Breast epithelium (tissue), 4 donors: Measurements from ENCODE around the gene ULBP1. TPM values are rescaled to one million over a fixed set of nuclear protein-coding genes. Genes with fewer than 3 reads are reported as not detected.
"Not testable (repeated sequence)": the region's sequence is repeated elsewhere in the genome, so short reads cannot be mapped to it uniquely, and the experiment has no call there.

Experiments used
- DNase-seq, 2 donors: peaks; one replicate each; pipeline ENCODE4 v3.0.0-alpha.2; 2019; ENCODE audit warnings: low spot score in 2 of 2
- H3K27ac ChIP-seq, 2 donors: fragments of 200-600 bp; sonication (generic) in 1 of 2; one replicate each; pipeline ENCODE4 v1.5.1; 2016 to 2019; ENCODE audit warnings: mild to moderate bottlenecking in 1 of 2
- H3K27me3 ChIP-seq, 2 donors: fragments of 200-600 bp; sonication (generic) in 1 of 2; one replicate each; pipeline versions ENCODE4 v1.5.1 to v1.6.0; 2017 to 2019; ENCODE audit warnings: control low read depth in 1 of 2, mild to moderate bottlenecking in 1 of 2
- H3K36me3 ChIP-seq: fragments of 200-600 bp; one replicate; pipeline ENCODE4 v1.5.1; 2019
- H3K4me1 ChIP-seq, 2 donors: fragments of 200-600 bp; sonication (generic); one replicate each; pipeline ENCODE4 v1.5.1; 2016 to 2019; ENCODE audit warnings: control low read depth in 1 of 2
- H3K4me3 ChIP-seq, 3 donors: fragments of 200-600 bp; sonication (generic); 1 replicate in 2 of 3; 2 replicates in 1 of 3; pipeline ENCODE4 v1.5.1; 2016 to 2019; ENCODE audit warnings: mild to moderate bottlenecking in 3 of 3, moderate library complexity in 2 of 3
- H3K9me3 ChIP-seq, 2 donors: fragments of 200-600 bp; sonication (generic) in 1 of 2; one replicate each; pipeline ENCODE4 v1.5.1; 2016 to 2019; ENCODE audit warnings: control low read depth in 1 of 2
- POLR2A ChIP-seq: fragments of 450-650 bp; IDR thresholded peaks from one replicate; pipeline ENCODE4 v1.6.1; 2016; ENCODE audit warnings: antibody characterized with exemption, mild to moderate bottlenecking, moderate library complexity
- POLR2AphosphoS5 ChIP-seq, 3 donors: sonication (generic); formaldehyde crosslinking; IDR thresholded peaks; one replicate each; pipeline ENCODE4 v1.6.1; 2017; ENCODE audit warnings: antibody characterized with exemption in 3 of 3
- intact Hi-C: fragments of 100-400 bp; cut with DNase I; formaldehyde crosslinking; loops from one replicate; pipeline ENCODE4 v1.15.1; 2023; ENCODE audit warnings: low total_unique reads
- total RNA-seq, 3 donors: library from RNA; depleted of rRNA; stranded (reverse); fragments of >200 nt; gene quantifications; one replicate each; pipeline ENCODE4 v1.1.0, GENCODE V29; 2016
- TF ChIP-seq, protein P1 (sequence below), 3 donors: fragments of 450-650 bp; IDR thresholded peaks; one replicate each; pipeline ENCODE4 v1.5.1; 2016 to 2017; ENCODE audit warnings: antibody characterized with exemption in 3 of 3, mild to moderate bottlenecking in 3 of 3, moderate library complexity in 3 of 3

ULBP1 gene
- total RNA-seq, 3 donors from 2014 or later: under 0.01 to 0.29 TPM; not detected in 1

DNA sequence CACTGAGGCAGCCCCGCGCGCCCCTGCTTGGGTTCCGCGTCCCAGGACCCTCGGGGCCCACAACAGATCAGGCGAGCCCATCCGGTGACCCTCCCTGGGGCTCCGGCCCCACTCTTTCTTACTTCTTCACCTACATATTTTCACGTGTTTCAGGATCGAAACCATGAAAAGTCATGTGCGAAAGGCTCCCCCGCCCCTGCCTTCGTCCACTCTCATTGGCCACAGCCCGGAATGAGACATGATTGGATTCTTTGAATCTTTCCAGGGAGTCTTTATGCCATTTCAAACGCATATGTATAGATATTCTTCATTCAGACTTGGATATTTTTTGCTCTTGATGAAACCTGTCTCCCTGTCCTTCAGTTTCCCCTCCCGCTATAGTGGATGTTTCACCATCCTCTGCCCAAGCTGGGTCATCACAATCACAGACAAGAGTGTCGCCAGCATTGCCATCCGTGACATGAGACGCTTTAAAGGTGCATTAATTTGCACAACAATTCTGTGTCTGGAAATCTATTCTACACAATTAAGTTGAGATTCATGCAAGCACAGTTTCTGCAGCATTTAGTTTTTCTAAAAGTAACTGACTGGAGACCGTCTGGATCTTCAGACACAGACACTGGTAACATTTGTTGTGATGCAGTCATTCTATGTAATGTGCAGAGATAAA is 8.6 kb upstream of the ULBP1 start:
- DNase-seq, H3K9me3 ChIP-seq, H3K4me1 ChIP-seq, H3K4me3 ChIP-seq, H3K27ac ChIP-seq, H3K36me3 ChIP-seq: not testable (repeated sequence)
- intact Hi-C loops: loop anchor here (10.0 kb wide), 1 partner anchor 50 kb away; no protein-coding TSS in a partner anchor
- H3K27me3 ChIP-seq: peaks cover 0 to 51% of the 10 kb centered on the region in 2 donors

DNA sequence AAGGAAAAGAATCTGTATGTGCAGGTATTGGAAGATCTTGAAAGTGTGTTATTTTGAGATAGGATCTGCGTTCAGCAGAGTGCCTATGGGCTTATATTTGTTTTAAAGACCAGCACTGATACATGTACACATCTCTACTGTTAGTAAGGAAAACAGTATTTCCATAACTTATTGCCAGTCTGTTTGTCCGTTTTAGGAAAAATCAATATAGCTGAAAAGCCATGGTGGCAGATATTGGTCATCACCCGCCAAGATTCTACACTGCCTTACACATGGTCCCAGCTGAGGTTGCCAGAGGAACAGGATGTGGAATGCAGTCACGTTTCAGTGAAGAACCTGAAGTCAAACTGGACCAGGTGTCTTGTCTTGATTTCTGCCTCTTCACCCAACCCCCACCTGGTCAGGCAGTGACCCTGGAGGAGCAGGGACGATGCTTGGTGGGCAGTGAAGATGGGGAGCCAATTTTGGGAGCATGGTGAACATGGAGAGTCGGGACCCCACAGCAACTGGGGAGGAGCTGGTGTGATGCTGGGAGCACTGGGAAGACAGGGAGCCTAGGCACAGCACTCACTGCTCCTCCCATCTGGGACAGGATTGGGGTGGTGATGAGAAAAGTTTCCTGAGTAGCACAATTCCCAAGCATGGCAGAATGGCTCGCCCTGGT is 8.0 kb upstream of the ULBP1 start:
- not testable (repeated sequence) for DNase-seq, H3K9me3 ChIP-seq, H3K4me3 ChIP-seq, H3K4me1 ChIP-seq, H3K36me3 ChIP-seq, H3K27ac ChIP-seq
- intact Hi-C loops: loop anchor here (10.0 kb wide), 1 partner anchor 49 kb away; no protein-coding TSS in a partner anchor
- peaks cover 0 to 54% of the 10 kb centered on the region in 2 donors for H3K27me3 ChIP-seq

DNA sequence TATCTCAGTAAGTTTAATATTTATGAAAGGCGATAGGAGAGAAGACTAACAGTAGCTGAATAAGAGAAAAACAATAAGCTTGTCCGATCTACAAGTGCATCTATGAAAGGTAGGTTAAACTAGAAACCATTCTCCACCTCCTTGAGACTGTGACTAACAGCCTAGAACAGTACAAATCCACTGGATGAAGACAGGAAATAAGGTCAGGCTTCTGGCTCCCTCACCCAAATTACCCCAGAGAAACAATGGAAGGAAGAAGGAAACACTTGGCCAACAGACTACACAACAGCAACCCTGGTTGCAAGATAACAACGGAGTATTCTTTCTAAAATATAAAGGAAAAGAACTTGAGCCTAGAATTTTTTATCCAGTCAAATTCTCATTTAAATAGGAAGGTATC is 5.6 kb upstream of the ULBP1 start:
- H3K36me3 ChIP-seq, H3K9me3 ChIP-seq, H3K27ac ChIP-seq, DNase-seq, H3K4me1 ChIP-seq, H3K4me3 ChIP-seq: not testable (repeated sequence)
- H3K27me3 ChIP-seq: peaks cover 0 to 47% of the 10 kb centered on the region in 2 donors
- intact Hi-C loops: loop anchor here (10.0 kb wide), 1 partner anchor 47 kb away; no protein-coding TSS in a partner anchor

DNA sequence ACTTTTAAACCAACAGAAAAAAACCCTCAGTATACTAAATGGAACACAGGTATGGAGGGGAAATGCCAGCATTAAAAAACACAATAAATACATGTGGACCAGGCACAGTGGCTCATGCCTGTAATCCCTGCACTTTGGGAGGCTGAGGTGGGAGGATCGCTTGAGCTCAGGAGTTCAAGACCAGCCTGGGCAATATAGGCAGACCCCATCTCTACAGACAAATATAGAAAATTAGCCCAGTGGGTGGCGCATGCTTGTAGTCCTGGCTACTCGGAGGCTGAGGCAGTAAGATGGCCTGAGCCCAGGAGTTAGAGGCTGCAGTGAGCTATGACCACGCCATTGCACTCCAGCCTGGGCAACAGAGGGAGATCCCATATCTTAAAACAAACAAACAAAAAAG is 3.9 kb upstream of the ULBP1 start:
- DNase-seq, H3K4me1 ChIP-seq, H3K27ac ChIP-seq, H3K4me3 ChIP-seq, H3K9me3 ChIP-seq, H3K36me3 ChIP-seq: not testable (repeated sequence)
- peaks cover 0 to 54% of the 10 kb centered on the region in 2 donors for H3K27me3 ChIP-seq
- intact Hi-C loops: loop anchor here (10.0 kb wide), 1 partner anchor 45 kb away; no protein-coding TSS in a partner anchor

DNA sequence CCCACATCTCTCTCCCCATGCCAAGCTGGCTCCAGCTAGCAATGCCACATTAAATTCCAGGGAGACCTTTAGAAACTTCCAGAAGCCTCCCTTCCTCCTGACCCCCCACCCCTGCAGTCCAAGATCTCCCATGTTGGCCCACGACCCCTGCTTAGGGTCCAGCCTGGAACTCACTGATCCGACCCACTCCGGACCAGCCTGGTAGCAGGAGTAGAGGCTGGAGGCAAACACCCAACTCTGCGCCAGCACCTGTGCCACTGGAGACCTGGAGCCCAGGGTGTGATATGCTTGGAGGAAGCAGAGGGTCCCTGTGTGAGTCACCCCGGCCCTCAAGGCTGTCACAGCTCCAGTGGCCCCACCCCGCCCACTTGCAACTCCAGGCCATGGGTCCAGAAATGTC is 3.3 kb upstream of the ULBP1 start:
- H3K27ac ChIP-seq: no peak overlapping the region
- no peaks in the 10 kb centered on the region for H3K36me3 ChIP-seq
- TF ChIP-seq POLR2AphosphoS5 (IDR thresholded peaks at IDR 0.05): no peak
- TF ChIP-seq POLR2A: no peak
- TF ChIP-seq, protein P1, sequence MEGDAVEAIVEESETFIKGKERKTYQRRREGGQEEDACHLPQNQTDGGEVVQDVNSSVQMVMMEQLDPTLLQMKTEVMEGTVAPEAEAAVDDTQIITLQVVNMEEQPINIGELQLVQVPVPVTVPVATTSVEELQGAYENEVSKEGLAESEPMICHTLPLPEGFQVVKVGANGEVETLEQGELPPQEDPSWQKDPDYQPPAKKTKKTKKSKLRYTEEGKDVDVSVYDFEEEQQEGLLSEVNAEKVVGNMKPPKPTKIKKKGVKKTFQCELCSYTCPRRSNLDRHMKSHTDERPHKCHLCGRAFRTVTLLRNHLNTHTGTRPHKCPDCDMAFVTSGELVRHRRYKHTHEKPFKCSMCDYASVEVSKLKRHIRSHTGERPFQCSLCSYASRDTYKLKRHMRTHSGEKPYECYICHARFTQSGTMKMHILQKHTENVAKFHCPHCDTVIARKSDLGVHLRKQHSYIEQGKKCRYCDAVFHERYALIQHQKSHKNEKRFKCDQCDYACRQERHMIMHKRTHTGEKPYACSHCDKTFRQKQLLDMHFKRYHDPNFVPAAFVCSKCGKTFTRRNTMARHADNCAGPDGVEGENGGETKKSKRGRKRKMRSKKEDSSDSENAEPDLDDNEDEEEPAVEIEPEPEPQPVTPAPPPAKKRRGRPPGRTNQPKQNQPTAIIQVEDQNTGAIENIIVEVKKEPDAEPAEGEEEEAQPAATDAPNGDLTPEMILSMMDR (IDR thresholded peaks at IDR 0.05): no peak
- H3K4me3 ChIP-seq: no peak overlapping the region
- no peaks in the 10 kb centered on the region for H3K9me3 ChIP-seq
- DNase-seq: no peak
- intact Hi-C loops: no loop called here
- peaks cover 0 to 4% of the 10 kb centered on the region in 2 donors for H3K4me1 ChIP-seq
- peaks cover 0 to 56% of the 10 kb centered on the region in 2 donors for H3K27me3 ChIP-seq

DNA sequence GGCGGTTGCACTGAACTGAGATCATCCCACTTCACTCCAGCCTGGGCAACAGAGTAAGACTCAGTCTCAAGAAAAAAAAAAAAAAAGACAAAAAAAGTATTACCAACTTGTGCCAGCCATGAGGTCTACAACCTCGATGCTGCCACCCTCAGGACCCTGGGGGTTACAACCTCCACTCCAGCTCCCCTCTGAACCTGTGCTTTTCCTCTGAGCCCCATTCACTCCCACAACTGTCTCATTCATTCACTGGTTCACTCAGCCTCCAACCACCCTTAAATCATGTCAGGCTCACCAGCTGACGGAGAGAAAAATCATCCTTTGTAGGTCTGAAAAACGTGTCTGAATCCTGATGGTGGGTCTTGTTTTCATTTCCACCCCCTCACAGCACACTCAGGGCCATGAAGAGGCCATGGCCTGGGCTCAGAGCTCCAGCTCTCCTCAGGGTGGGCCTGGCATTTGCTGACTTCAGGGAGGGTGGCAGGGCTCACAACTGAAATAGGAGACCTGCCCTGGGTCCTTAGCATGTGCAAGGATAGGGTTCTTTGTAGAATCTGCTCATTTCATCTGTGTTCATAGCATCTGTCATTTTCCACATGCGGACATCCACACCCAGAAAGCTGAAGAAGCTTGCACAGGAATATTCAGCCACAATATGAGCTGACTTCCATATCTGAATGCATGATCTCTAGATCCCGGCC is 1.9 kb upstream of the ULBP1 start:
- no peaks in the 10 kb centered on the region for H3K9me3 ChIP-seq
- H3K27ac ChIP-seq: no peak overlapping the region
- no peaks in the 10 kb centered on the region for H3K36me3 ChIP-seq
- peaks cover 0 to 48% of the 10 kb centered on the region in 2 donors for H3K27me3 ChIP-seq
- H3K4me1 ChIP-seq: peaks cover 0 to 4% of the 10 kb centered on the region in 2 donors
- DNase-seq: no peak
- intact Hi-C loops: no loop called here
- H3K4me3 ChIP-seq: no peak overlapping the region
- no peak for TF ChIP-seq POLR2A
- TF ChIP-seq POLR2AphosphoS5 (IDR thresholded peaks at IDR 0.05): no peak
- TF ChIP-seq, protein P1 (IDR thresholded peaks at IDR 0.05): no peak
